IPS DF 6.9 (cell line): ENCODE data around the gene GDF11.

ENCODE experiments used
- DNase-seq: peaks from one replicate; pipeline ENCODE4 v3.0.0-alpha.2; 2013; ENCODE audit warnings: low read depth, low spot score
- H3K27ac ChIP-seq: one replicate; pipeline ENCODE4 v1.5.1; 2013; ENCODE audit warnings: low read length, control low read depth
- H3K27me3 ChIP-seq: 2 replicates; pipeline ENCODE4 v1.6.1; 2013; ENCODE audit warnings: mild to moderate bottlenecking, low read length; ENCODE audit not compliant: control insufficient read depth, insufficient read depth
- H3K36me3 ChIP-seq: 2 replicates; pipeline ENCODE4 v1.6.1; 2013; ENCODE audit warnings: low read length; ENCODE audit not compliant: control insufficient read depth, insufficient read depth
- H3K4me1 ChIP-seq: 2 replicates; pipeline ENCODE4 v1.6.1; 2013; ENCODE audit warnings: low read length; ENCODE audit not compliant: control insufficient read depth, insufficient read depth
- H3K4me3 ChIP-seq: 2 replicates; pipeline ENCODE4 v1.5.1; 2013; ENCODE audit warnings: mild to moderate bottlenecking, low read length
- H3K9me3 ChIP-seq: 2 replicates; pipeline ENCODE4 v1.6.1; 2013; ENCODE audit warnings: low read length, inconsistent platforms; ENCODE audit not compliant: control insufficient read depth, insufficient read depth
- WGBS: extraction: QIAGEN DNeasy Blood & Tissue Kit; methylation state at CpG from one replicate; pipeline ENCODE4 v1.1.7; 2013; ENCODE audit warnings: mixed read lengths, missing lambda C conversion rate; ENCODE audit not compliant: insufficient read length, insufficient coverage; 5-methylcytosine and 5-hydroxymethylcytosine counted together

GDF11 gene

GRCh38 chr12:55717011-55718007, 25.6 kb upstream of the GDF11 start:
- Histone ChIP-seq H3K36me3 (no peaks in the 10 kb centered on the region; the same call in 1 of the 2 replicates), H3K4me1 (peaks cover 11% of the 10 kb centered on the region), H3K27me3 (no peaks in the 10 kb centered on the region), H3K27ac (no peak overlapping the region), H3K4me3 (peak overlapping the region; percentile 72; the same call in 1 of the 2 replicates), H3K9me3 (no peaks in the 10 kb centered on the region)
- WGBS, result no CpG with 5 or more reads among the region's 8 CpGs
- DNase-seq, result no peak

GRCh38 chr12:55718015-55718414, 24.9 kb upstream of the GDF11 start:
- Histone ChIP-seq H3K36me3 (no peaks in the 10 kb centered on the region; the same call in 1 of the 2 replicates), H3K27ac (no peak overlapping the region), H3K4me1 (peaks cover 11% of the 10 kb centered on the region), H3K4me3 (no peak overlapping the region), H3K9me3 (no peaks in the 10 kb centered on the region), H3K27me3 (no peaks in the 10 kb centered on the region)
- WGBS, result no CpG with 5 or more reads among the region's 4 CpGs
- DNase-seq, result no peak

GRCh38 chr12:55718624-55719275, 24.2 kb upstream of the GDF11 start:
- Histone ChIP-seq H3K4me1 (peaks cover 11% of the 10 kb centered on the region), H3K36me3 (no peaks in the 10 kb centered on the region; the same call in 1 of the 2 replicates), H3K4me3 (no peak overlapping the region), H3K9me3 (no peaks in the 10 kb centered on the region), H3K27me3 (no peaks in the 10 kb centered on the region), H3K27ac (no peak overlapping the region)
- DNase-seq, result no peak
- no CpG with 5 or more reads among the region's 4 CpGs for WGBS

- peaks cover 5% of the 10 kb centered on the region for H3K36me3 ChIP-seq
- H3K9me3 ChIP-seq, result no peaks in the 10 kb centered on the region
- peaks cover 11% of the 10 kb centered on the region for H3K4me1 ChIP-seq
- H3K4me3 ChIP-seq, result no peak overlapping the region
- no peaks in the 10 kb centered on the region for H3K27me3 ChIP-seq
- no peak overlapping the region for H3K27ac ChIP-seq
- no CpG with 5 or more reads among the region's 7 CpGs for WGBS
- DNase-seq, result no peak
Measured at GRCh38 chr12:55719371-55719770, 23.6 kb upstream of the GDF11 start.

- H3K4me1 ChIP-seq, result peaks cover 11% of the 10 kb centered on the region
- no peaks in the 10 kb centered on the region for H3K27me3 ChIP-seq
- H3K27ac ChIP-seq, result no peak within 1 kb of the TSS
- no peak for DNase-seq
- peaks cover 5% of the 10 kb centered on the region for H3K36me3 ChIP-seq
- H3K4me3 ChIP-seq, result no peak within 1 kb of the TSS
- no peaks in the 10 kb centered on the region for H3K9me3 ChIP-seq
- no CpG with 5 or more reads among the region's 6 CpGs for WGBS
Measured at GRCh38 chr12:55720071-55720564, 22.8 kb upstream of the GDF11 start, which contains the start of gene RDH5. RDH5 (plus strand) TSS chr12:55720393; CDS start chr12:55721185, 792 bp downstream.

GRCh38 chr12:55720894-55721444, 22.0 kb upstream of the GDF11 start:
- H3K27ac ChIP-seq, result no peak overlapping the region
- H3K27me3 ChIP-seq, result no peaks in the 10 kb centered on the region
- peaks cover 11% of the 10 kb centered on the region for H3K4me1 ChIP-seq
- no peaks in the 10 kb centered on the region for H3K9me3 ChIP-seq
- peaks cover 5% of the 10 kb centered on the region for H3K36me3 ChIP-seq
- no CpG with 5 or more reads among the region's 9 CpGs for WGBS
- no peak for DNase-seq
- H3K4me3 ChIP-seq, result no peak overlapping the region

- WGBS, result no CpG with 5 or more reads among the region's 14 CpGs
- Histone ChIP-seq H3K9me3 (no peaks in the 10 kb centered on the region), H3K27me3 (no peaks in the 10 kb centered on the region), H3K27ac (no peak overlapping the region), H3K36me3 (peaks cover 8% of the 10 kb centered on the region), H3K4me3 (no peak overlapping the region), H3K4me1 (peaks cover 11% of the 10 kb centered on the region)
- DNase-seq, result no peak
Measured at GRCh38 chr12:55721601-55722213, 21.2 kb upstream of the GDF11 start.

GRCh38 chr12:55722948-55723347, 20.0 kb upstream of the GDF11 start:
- DNase-seq, result no peak
- no CpG with 5 or more reads among the region's 8 CpGs for WGBS
- H3K36me3 ChIP-seq, result peaks cover 8% of the 10 kb centered on the region
- H3K4me3 ChIP-seq, result no peak overlapping the region
- H3K9me3 ChIP-seq, result no peaks in the 10 kb centered on the region
- H3K4me1 ChIP-seq, result peaks cover 5% of the 10 kb centered on the region
- H3K27me3 ChIP-seq, result no peaks in the 10 kb centered on the region
- no peak overlapping the region for H3K27ac ChIP-seq

- peaks cover 3% of the 10 kb centered on the region for H3K4me1 ChIP-seq
- DNase-seq, result no peak
- no peaks in the 10 kb centered on the region for H3K27me3 ChIP-seq
- no CpG with 5 or more reads among the region's 10 CpGs for WGBS
- H3K36me3 ChIP-seq, result peaks cover 8% of the 10 kb centered on the region
- no peak overlapping the region for H3K27ac ChIP-seq
- H3K9me3 ChIP-seq, result no peaks in the 10 kb centered on the region
- H3K4me3 ChIP-seq, result no peak overlapping the region
Measured at GRCh38 chr12:55723516-55724225, 19.3 kb upstream of the GDF11 start.
